Suprapubic skin (tissue), 4 donors: ENCODE measurements around the gene INPP4B.

Experiments used
- EP300 ChIP-seq: sonication (generic); formaldehyde crosslinking; IDR thresholded peaks from one replicate; pipeline ENCODE4 v1.6.1; 2017; ENCODE audit warnings: antibody characterized with exemption
- POLR2A ChIP-seq, 2 donors: fragments of 450-650 bp; IDR thresholded peaks; one replicate each; pipeline ENCODE4 v1.6.1; 2017; ENCODE audit warnings: antibody characterized with exemption in 2 of 2, mild to moderate bottlenecking in 2 of 2, moderate library complexity in 2 of 2
- POLR2AphosphoS5 ChIP-seq, 3 donors: sonication (generic); formaldehyde crosslinking; IDR thresholded peaks; one replicate each; pipeline ENCODE4 v1.6.1; 2017; ENCODE audit warnings: antibody characterized with exemption in 3 of 3
- TF ChIP-seq, protein P1 (sequence below), 2 donors: fragments of 200-600 bp in 1 of 2; fragments of 450-650 bp in 1 of 2; sonication (generic) in 1 of 2; IDR thresholded peaks; one replicate each; pipeline ENCODE4 v1.5.1; 2016 to 2019; ENCODE audit warnings: antibody characterized with exemption in 2 of 2, mild to moderate bottlenecking in 1 of 2, moderate library complexity in 1 of 2

DNA sequence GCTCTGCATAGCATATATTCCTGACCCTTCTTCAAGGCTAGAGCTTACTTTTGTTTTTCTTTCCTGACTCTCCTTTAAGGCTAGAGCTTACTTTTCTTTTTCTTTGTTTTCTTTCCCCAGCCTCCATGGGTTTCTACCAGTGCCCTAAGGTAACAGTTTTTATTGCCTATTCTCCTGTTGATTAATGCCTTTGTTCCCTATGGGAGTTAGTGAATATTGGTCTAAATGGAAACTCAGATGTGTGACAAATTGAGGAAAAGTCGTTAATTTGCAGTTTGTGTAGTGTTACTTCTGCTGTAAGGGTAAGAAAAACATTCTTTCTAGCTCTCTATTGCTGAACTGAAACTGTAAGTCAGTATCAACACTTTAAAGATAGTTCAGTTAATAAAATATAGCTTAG is 851.0 kb downstream of the INPP4B start:
- TF ChIP-seq, protein P1, sequence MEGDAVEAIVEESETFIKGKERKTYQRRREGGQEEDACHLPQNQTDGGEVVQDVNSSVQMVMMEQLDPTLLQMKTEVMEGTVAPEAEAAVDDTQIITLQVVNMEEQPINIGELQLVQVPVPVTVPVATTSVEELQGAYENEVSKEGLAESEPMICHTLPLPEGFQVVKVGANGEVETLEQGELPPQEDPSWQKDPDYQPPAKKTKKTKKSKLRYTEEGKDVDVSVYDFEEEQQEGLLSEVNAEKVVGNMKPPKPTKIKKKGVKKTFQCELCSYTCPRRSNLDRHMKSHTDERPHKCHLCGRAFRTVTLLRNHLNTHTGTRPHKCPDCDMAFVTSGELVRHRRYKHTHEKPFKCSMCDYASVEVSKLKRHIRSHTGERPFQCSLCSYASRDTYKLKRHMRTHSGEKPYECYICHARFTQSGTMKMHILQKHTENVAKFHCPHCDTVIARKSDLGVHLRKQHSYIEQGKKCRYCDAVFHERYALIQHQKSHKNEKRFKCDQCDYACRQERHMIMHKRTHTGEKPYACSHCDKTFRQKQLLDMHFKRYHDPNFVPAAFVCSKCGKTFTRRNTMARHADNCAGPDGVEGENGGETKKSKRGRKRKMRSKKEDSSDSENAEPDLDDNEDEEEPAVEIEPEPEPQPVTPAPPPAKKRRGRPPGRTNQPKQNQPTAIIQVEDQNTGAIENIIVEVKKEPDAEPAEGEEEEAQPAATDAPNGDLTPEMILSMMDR (IDR thresholded peaks at IDR 0.05), result no peak
- TF ChIP-seq EP300 (no peak), POLR2A (IDR thresholded peaks at IDR 0.05) (no peak), POLR2AphosphoS5 (IDR thresholded peaks at IDR 0.05) (no peak)
